Esophagus squamous epithelium (tissue), 4 donors: ENCODE measurements around the gene CNTLN.

Experiments used
- CTCF ChIP-seq, 6 experiments: fragments of 450-650 bp in 4 of 6; fragments of 200-600 bp in 2 of 6; sonication (generic) in 2 of 6; IDR thresholded peaks; one replicate each; pipeline ENCODE4 v1.5.1; 2016 to 2019; ENCODE audit warnings: antibody characterized with exemption in 6 of 6, mild to moderate bottlenecking in 4 of 6, moderate library complexity in 4 of 6
- POLR2A ChIP-seq, 4 donors: fragments of 450-650 bp; IDR thresholded peaks; one replicate each; pipeline ENCODE4 v1.6.1; 2017; ENCODE audit warnings: antibody characterized with exemption in 4 of 4, mild to moderate bottlenecking in 4 of 4, moderate library complexity in 3 of 4

DNA sequence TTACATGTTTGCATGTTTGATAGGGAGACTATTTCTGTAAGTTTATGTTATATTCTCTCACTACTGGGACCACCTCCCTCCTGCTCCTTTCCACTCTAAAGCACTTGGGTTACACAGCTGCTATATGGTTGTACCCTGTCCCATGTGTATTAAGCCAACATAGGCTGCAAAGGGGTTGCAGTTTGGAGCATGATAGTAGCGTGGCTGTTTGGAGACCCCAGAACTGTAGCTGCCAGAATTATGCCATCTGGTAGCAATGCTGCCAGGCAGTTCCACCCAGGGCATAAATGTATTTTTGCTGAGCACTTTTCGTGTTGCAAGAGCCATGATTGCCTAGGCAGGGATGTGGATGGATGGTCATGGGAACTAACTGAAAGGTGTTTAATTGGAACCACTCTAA, 81.8 kb downstream of the CNTLN start:
- TF ChIP-seq CTCF (IDR thresholded peaks at IDR 0.05) (no peak), POLR2A (IDR thresholded peaks at IDR 0.05) (no peak)
